ENCODE data around the gene PDE11A.

DNA sequence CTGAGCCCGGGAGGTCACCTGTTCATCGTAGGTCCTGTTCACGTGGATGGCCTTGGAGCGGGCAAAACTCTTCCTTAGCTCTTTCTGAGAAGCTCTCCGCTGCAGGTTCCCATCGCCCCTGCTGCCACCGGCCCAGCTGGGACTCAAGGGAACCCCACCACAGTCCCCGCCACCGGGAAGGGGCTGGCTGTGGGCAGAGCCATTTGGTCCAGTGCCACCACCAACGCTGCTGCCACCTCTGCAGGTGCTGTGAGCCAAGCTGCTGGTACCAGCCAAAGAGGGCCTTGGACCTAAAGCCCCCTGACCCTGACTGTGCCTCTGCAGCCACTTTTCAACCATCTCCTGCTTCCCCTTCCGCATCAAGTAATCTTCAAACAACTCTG lies 586 bp downstream of the PDE11A start:
- TF ChIP-seq POLR2A (IDR thresholded peaks at IDR 0.05; ENCODE audit: low read depth, low read length) = no peak
- TF ChIP-seq POLR2AphosphoS5 (IDR thresholded peaks at IDR 0.05; ENCODE audit: low read depth, low read length) = no peak
- no peak for TF ChIP-seq TAF1 (IDR thresholded peaks at IDR 0.05; ENCODE audit: borderline replicate concordance, low read depth, low read length)

Measured in GM12892 (cell line).